ENCODE measurements around the gene EPHB2. TPM values are rescaled to one million over a fixed set of nuclear protein-coding genes. Genes with fewer than 3 reads are reported as not detected.

The EPHB2 gene
- polyA plus RNA-seq, 1 donor from 2014 or later = 22.8 TPM

DNA sequence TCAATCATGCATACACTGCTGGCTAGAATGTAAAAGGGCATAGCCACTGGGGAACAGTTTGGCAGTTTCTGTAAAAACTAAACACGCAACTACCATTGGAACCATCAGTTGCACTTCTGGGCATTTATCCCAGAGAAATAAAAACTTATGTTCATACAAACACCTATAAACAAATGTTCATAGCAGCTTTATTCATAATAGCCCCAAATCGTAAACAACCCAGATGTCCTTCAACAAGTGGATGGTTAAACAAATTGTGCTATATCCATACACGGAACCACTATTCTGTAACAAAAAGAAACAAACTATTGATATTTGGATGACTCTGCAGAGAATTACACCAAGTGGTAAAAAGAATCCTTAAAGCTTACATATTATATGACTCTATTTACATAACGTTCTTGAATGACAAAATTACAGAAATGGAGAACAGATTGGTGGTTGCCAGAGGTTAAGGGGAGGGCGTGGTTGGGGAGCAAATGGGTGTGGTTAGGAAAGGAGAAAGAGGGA, 239.2 kb downstream of the EPHB2 start:
- TF ChIP-seq EP300 (conservative IDR thresholded peaks at IDR 0.05; ENCODE audit: poor library complexity, severe bottlenecking) (no peak), EZH2 (IDR thresholded peaks at IDR 0.05; ENCODE audit: borderline replicate concordance, insufficient read depth, low read length, poor library complexity, severe bottlenecking) (no peak), CTCF (IDR thresholded peaks at IDR 0.05; ENCODE audit: poor library complexity, severe bottlenecking) (no peak), TAF1 (IDR thresholded peaks at IDR 0.05; ENCODE audit: low read depth) (no peak), RAD21 (conservative IDR thresholded peaks at IDR 0.05) (no peak), SMC3 (conservative IDR thresholded peaks at IDR 0.05; ENCODE audit: poor library complexity) (no peak), REST (IDR thresholded peaks at IDR 0.05; ENCODE audit: borderline replicate concordance) (no peak), POLR2AphosphoS5 (IDR thresholded peaks at IDR 0.05) (no peak), MXI1 (conservative IDR thresholded peaks at IDR 0.05; ENCODE audit: poor library complexity, severe bottlenecking) (no peak)

GRCh38 chr1:22951796-22952195, 241.2 kb downstream of the EPHB2 start:
- no peak overlapping the region for H3K4me2 ChIP-seq (ENCODE audit: low read length)
- no peaks in the 10 kb centered on the region for H3K27me3 ChIP-seq (ENCODE audit: insufficient read depth, low read depth, low read length)
- no peak overlapping the region for H3K27ac ChIP-seq (ENCODE audit: low read length)
- H3K79me2 ChIP-seq (replicated peaks; ENCODE audit: insufficient read depth, low read length) = no peaks in the 10 kb centered on the region
- H2AFZ ChIP-seq (ENCODE audit: low read depth, low read length) = no peak overlapping the region
- no peak overlapping the region for H3K9ac ChIP-seq (ENCODE audit: low read length)
- no peak overlapping the region for H3K4me3 ChIP-seq (ENCODE audit: low read length)
- H3K36me3 ChIP-seq (ENCODE audit: insufficient read depth, low read length) = no peaks in the 10 kb centered on the region
- no peaks in the 10 kb centered on the region for H3F3A ChIP-seq (ENCODE audit: insufficient read depth, low read length, poor library complexity, severe bottlenecking)
- TF ChIP-seq SMC3 (conservative IDR thresholded peaks at IDR 0.05; ENCODE audit: poor library complexity) (no peak), POLR2AphosphoS5 (IDR thresholded peaks at IDR 0.05) (no peak), EZH2 (IDR thresholded peaks at IDR 0.05; ENCODE audit: borderline replicate concordance, insufficient read depth, low read length, poor library complexity, severe bottlenecking) (no peak)
- no peaks in the 10 kb centered on the region for H4K20me1 ChIP-seq (ENCODE audit: insufficient read depth)
- H3K9me2 ChIP-seq (ENCODE audit: insufficient read depth, low read length) = no peaks in the 10 kb centered on the region
- H3K9me3 ChIP-seq (ENCODE audit: low read length) = no peaks in the 10 kb centered on the region

More for the DNA sequence above, 239.2 kb downstream of the EPHB2 start:
- H3K27me3 ChIP-seq (ENCODE audit: insufficient read depth, low read depth, low read length) = no peaks in the 10 kb centered on the region
- no peaks in the 10 kb centered on the region for H4K20me1 ChIP-seq (ENCODE audit: insufficient read depth)
- H3K27ac ChIP-seq (ENCODE audit: low read length) = no peak overlapping the region
- H3K9ac ChIP-seq (ENCODE audit: low read length) = no peak overlapping the region
- no peak overlapping the region for H2AFZ ChIP-seq (ENCODE audit: low read depth, low read length)
- no peaks in the 10 kb centered on the region for H3K9me3 ChIP-seq (ENCODE audit: low read length)
- H3K79me2 ChIP-seq (replicated peaks; ENCODE audit: insufficient read depth, low read length) = no peaks in the 10 kb centered on the region
- no peaks in the 10 kb centered on the region for H3F3A ChIP-seq (ENCODE audit: insufficient read depth, low read length, poor library complexity, severe bottlenecking)
- H3K4me3 ChIP-seq (ENCODE audit: low read length) = no peak overlapping the region
- no peak overlapping the region for H3K4me2 ChIP-seq (ENCODE audit: low read length)
- H3K36me3 ChIP-seq (ENCODE audit: insufficient read depth, low read length) = no peaks in the 10 kb centered on the region
- no peaks in the 10 kb centered on the region for H3K9me2 ChIP-seq (ENCODE audit: insufficient read depth, low read length)
